Stimulated activated CD4-positive, alpha-beta T cell treated with anti-CD3 and anti-CD28 coated beads, Interleukin-15, amount 100 ng/mL, for 24 hours (primary cell): ENCODE results near the gene CRK.

Experiments
- DNase-seq: peaks from one replicate; pipeline ENCODE4 v3.0.0-alpha.2; 2020

CRK gene

GRCh38 chr17:1485423-1486376 is 29.7 kb upstream of the CRK start:
- peak; percentile 76 for DNase-seq

- DNase-seq: peak; percentile 37
Observed at GRCh38 chr17:1484676-1485422, 28.8 kb upstream of the CRK start.

DNA sequence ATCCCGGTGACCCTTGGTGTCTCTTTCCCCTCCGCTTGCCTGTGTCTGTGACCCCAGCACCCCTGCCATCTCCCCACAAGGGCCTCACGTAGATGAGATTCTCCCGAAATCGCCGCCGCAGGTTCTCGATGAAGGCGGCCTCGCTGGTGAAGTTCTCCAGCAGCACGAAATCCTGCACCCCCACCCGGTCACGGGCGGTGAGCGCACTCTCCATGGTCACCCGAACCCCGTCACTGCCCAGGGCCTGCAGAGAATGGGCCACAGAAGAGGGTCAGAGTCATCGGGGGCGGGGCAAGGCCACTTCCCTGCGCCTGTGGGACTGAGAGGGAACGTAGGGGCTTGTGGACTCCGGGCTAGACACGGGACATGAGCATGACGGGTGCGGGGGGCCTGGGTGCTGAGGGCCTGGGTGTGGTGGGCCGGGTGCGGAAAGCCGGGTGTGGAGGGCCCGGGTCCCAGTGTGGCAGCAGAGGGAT is 28.1 kb upstream of the CRK start:
- DNase-seq: no peak

DNA sequence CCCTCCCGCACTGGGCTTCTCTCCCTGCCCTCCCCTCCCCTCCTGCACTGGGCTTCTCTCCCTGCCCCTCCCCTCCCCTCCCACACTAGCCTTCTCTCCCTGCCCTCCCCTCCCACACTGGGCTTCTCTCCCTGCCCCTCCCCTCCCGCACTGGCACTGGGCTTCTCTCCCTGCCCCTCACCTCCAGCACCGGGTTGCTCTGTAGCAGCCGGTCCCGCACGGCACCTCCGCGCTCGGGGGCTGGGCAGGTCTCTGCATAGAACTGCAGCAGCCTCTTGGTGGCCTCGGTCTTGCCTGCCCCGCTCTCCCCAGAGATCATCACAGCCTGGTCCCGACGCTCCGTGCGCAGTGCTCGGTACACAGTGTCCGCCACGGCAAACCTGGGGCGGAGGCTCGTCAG is 26.6 kb upstream of the CRK start:
- no peak for DNase-seq

DNA sequence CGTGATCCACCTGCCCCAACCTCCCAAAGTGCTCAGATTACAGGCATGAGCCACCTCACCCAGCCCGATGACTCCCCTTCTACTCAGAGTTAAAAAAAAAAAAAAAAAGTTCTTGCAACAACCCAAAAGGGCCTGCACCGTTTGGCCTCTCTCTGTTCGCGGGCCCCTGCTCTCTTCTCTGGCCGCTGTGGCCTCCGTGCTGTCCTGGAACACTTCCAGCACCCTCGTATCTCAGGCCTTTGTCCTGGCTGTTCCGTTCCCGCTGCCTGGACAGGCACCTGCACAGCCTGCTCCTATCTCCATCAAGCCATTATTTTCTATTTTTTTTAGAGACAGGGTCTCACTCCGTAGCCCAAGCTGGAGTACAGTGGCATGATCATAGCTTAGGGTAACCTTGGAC is 25.7 kb upstream of the CRK start:
- DNase-seq: no peak

DNA sequence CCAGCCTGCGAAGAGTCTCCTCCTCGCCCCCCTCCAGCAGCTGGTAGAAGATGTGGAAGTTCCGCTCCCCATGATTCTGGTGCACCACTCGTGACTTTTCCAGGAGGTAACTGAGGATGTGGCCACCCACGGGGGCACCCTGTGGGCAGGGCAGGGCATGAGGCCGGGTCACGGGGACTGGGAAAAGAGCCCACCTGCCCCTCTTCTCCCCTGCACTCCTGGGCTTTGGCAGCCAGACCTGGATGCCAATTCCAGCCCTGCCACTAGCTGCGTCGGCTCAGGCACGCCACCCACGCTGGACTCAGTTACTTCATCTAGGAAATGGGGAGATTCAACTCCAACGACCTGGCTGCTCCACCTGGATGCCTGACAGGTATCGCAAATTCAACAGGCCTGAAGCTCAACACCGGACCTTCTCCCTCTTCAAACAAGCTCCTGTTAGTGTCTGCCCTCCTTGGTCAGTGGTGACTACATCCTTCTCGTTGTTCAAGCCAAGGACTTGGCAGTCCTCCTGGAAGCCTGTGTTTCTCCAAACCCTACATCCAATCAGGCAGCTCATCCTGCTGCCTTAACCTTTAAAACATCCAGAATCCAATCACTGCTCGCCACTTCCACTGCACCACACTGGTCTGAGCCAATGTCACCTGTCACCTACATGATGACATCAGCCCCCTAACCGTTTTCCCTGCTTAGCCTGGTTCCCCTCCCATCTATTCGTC is 24.9 kb upstream of the CRK start:
- DNase-seq: no peak

GRCh38 chr17:1478418-1478817 is 22.4 kb upstream of the CRK start:
- no peak for DNase-seq

- no peak for DNase-seq
Observed at GRCh38 chr17:1475321-1475854, 19.4 kb upstream of the CRK start.

DNA sequence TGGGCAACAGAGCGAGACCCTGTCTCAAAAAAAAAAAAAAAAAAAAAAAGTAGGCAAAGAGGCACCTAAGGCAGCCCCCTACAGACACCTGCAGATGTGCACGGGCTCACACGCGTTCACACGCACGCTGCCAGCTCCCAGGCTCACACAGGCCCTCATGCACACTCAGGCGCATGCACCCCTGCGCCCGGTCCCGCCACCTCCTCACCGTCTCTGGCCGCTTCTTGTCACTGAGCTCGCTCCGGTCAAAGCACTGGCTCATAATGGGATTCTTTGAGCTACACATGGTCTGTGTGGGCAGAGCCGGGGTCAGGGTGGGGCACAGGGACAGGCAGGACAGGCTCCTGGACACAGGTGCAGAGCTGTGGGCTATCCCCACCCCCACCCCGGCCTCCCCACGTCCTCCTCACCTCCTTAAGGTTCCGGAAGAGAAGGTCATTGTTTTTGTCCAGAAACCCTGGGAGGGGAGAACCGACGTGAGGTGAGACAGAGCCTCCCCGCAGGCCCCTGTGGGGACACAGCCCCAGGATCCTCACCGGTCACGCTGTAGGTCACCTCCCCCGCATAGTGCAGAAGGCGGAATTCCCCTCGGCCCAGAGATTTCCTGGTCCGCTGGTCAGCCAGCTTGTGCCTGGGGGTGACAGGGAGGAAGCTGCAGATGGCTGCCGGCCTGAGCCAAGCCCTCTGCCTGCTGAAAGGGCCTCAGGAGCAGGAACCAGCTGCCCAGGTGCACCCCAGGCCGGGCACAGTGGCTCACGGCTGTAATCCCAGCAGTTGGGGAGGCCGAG is 18.6 kb upstream of the CRK start:
- no peak for DNase-seq

GRCh38 chr17:1473841-1474240 is 17.8 kb upstream of the CRK start:
- DNase-seq: no peak

DNA sequence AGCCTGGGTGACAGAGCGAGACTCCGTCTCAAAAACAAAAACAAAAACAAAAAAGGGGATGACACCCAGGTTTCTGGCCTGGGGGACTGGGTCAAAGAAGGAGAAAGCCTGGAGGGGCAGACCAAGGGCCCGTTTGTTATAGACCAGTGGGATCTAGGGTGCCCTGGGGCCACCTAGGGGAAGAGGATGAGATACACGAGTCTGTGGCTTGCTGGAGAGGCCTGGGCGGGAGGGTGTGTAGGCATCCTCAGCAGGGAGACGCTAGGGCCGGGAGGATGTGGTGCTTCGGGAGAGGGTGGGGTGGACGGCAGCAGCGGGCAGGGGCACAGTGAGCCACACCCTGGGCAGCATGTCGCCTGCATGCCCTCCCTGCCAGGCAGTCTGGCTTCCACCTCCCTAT is 17.1 kb upstream of the CRK start:
- no peak for DNase-seq

DNA sequence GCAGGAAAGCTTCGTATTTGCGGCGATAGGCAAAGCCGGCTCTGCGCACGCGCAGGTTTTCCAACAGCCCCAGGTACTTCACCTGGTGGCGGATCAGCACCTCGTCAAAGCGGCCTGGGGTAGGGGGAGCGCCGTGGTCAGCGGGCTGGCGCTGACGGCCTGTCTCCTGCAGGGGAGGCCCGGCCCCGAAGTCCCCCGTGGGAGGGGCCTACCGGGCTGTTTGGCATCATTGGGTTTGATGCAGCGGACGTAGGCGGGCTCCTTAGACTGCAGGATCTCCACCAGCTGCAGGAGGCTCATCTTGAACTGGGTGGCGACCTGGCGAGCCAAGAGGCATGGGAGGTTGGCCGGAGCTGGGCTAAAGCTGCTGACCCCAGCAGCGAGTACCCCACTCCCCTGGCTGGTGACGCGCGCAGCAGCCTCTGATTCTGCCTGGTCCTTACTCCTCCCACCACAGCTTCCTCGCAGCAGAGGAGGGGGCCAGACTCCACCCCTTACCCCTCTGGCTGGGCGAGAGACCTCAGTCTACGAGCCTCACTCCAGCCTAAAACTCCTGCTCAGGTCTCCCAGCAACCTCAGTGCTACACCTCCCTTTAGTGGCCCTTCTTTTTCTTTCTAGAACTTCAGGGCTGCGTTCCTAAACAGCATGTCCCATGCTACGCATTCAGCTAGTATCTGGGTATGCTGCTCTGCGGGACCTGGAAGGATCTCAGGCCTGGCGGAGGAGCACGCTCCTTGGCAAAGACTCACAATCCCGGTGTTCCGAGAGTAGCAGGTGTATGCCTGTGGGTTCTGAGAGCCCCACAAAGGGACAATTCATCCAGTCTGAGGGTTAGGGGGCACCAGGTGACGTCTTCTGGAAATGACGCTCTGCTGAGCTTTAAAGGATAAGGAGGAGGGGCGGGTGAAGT is 16.1 kb upstream of the CRK start:
- DNase-seq: no peak

- no peak for DNase-seq
Observed at GRCh38 chr17:1471490-1471889, 15.5 kb upstream of the CRK start.

DNA sequence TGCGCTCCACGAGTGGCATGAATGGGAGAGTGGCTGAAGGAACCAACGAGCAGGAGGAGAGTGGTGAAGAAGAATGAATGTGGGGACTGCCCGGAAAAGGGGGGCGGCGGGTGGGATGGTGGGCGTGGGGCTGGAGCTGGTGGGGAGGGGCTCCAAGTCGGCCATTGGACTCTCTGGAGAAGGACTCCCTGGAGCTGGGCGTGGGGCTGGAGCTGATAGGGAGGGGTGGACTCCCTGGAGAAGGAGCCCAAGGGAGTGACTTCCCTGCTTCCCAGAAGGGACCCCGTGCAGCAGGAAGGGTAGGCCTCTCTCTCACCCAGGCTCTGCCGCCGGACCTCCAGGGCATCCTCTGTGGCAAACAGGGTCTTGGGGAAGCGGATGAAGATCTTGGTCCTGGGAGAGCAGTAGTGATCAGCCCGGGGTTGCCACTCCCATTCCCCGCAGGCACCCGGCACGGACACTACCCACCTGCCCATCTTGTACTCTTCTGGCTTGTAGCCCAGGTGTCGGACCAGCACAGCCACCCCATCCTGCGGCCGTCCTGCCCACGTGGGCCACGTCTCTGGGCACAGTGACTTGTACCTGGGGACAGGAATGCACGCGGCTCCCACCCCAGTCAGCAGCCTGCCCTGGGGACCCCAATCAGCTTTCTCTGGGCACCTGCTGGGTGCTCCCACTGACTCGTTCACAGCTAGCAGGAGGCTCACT is 14.9 kb upstream of the CRK start:
- DNase-seq: no peak

- DNase-seq: no peak
Observed at GRCh38 chr17:1470071-1470754, 14.2 kb upstream of the CRK start.

GRCh38 chr17:1469231-1469852 is 13.3 kb upstream of the CRK start:
- no peak for DNase-seq

- no peak for DNase-seq
Observed at GRCh38 chr17:1467898-1468492, 12.0 kb upstream of the CRK start.

GRCh38 chr17:1467258-1467657 is 11.2 kb upstream of the CRK start:
- no peak for DNase-seq

DNA sequence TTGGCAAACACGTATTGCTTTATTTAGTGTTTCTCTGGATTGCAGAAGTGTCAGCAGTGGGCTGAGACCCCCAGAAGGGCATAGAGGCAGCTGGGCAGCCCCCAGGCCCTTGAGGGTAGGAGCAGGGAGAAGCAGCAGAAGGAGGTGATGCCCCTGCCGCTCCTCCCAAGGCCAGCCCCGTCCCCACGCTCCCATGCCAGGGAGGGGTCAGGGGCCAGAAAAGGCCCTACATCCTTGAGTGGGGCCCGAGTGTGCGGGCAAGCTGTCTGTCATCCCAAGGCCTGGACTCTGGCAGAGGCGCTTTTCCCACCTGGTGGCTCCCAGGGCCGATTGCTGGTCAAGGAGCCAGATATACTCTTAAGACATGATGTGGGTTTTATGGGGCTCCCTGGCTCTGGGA is 8.2 kb upstream of the CRK start:
- DNase-seq: no peak
